Measurements from ENCODE around the gene PPP1R3C. TPM values are rescaled to one million over a fixed set of nuclear protein-coding genes. Genes with fewer than 3 reads are reported as not detected.

The PPP1R3C gene
- polyA plus RNA-seq (2013, experiment 1 of 2), result 3.3 TPM
- polyA plus RNA-seq (2013, experiment 2 of 2), result 3.4 TPM

GRCh38 chr10:91632671-91633550 is at the start of gene PPP1R3C:
Gene PPP1R3C, minus strand, starts transcription at chr10:91633071. Its CDS starts 102 bp downstream, at chr10:91632969.
- H3K9ac ChIP-seq (ENCODE audit: low read depth, low read length, poor library complexity), result peak within 1 kb of the TSS; percentile 60
- peaks cover 0 to 4% (median 0%) of the 10 kb centered on the region in 3 experiments for H3K27me3 ChIP-seq (ENCODE audit: control insufficient read depth in 3 of 3, insufficient read depth in 3 of 3, low read depth in 1 of 3, low read length in 3 of 3)
- H3K36me3 ChIP-seq (replicated peaks in 1 of 2; ENCODE audit: control insufficient read depth in 2 of 2, insufficient read depth in 2 of 2, low read length in 2 of 2), result no peaks in the 10 kb centered on the region
- no peak within 1 kb of the TSS for H2BK5ac ChIP-seq (ENCODE audit: low read length)
- peaks cover 0 to 1% of the 10 kb centered on the region in 2 donors for H3K9me3 ChIP-seq (replicated peaks in 1 of 2; ENCODE audit: control insufficient read depth in 2 of 2, insufficient read depth in 1 of 2, low read depth in 1 of 2, low read length in 2 of 2)
- H2BK15ac ChIP-seq (ENCODE audit: low read length), result peak within 1 kb of the TSS; percentile 82
- no peak within 1 kb of the TSS for H3K23ac ChIP-seq (ENCODE audit: low read depth, low read length, poor library complexity)
- no peak within 1 kb of the TSS for H3K4ac ChIP-seq (ENCODE audit: low read length)
- H3K18ac ChIP-seq (ENCODE audit: low read length), result peak within 1 kb of the TSS; percentile 94
- H2BK120ac ChIP-seq (ENCODE audit: low read depth, low read length), result no peak within 1 kb of the TSS
- H2BK12ac ChIP-seq (ENCODE audit: low read length), result no peak within 1 kb of the TSS
- H3K4me3 ChIP-seq (ENCODE audit: low read length in 2 of 2), result peak within 1 kb of the TSS; percentile 50 to 75
- H2AK5ac ChIP-seq (ENCODE audit: low read depth, low read length), result no peak within 1 kb of the TSS
- H3K4me2 ChIP-seq (ENCODE audit: insufficient read depth, low read length, poor library complexity, severe bottlenecking), result peak within 1 kb of the TSS; percentile 79
- WGBS, 2 donors (ENCODE audit: extremely low coverage in 2 of 2, insufficient read length in 2 of 2, insufficient replicate concordance in 1 of 2), result no CpG with 5 or more reads among the region's 61 CpGs
- H4K91ac ChIP-seq (ENCODE audit: low read depth, low read length, poor library complexity), result no peak within 1 kb of the TSS
- DNase-seq (ENCODE audit: low spot score), result peak; percentile 71
- H3K27ac ChIP-seq (replicated peaks; ENCODE audit: low read length), result no peak within 1 kb of the TSS
- peak within 1 kb of the TSS; percentile 97 for H4K8ac ChIP-seq (ENCODE audit: low read depth, low read length)
- H2AFZ ChIP-seq (ENCODE audit: low read length), result peak within 1 kb of the TSS; percentile 86
- peaks cover 0 to 2% of the 10 kb centered on the region in 2 donors for H3K4me1 ChIP-seq (ENCODE audit: control insufficient read depth in 2 of 2, insufficient read depth in 1 of 2, low read depth in 1 of 2, low read length in 2 of 2)
- H3K79me1 ChIP-seq (ENCODE audit: low read depth, low read length), result no peaks in the 10 kb centered on the region
- H3K14ac ChIP-seq (ENCODE audit: low read length), result peak within 1 kb of the TSS; percentile 91

DNA sequence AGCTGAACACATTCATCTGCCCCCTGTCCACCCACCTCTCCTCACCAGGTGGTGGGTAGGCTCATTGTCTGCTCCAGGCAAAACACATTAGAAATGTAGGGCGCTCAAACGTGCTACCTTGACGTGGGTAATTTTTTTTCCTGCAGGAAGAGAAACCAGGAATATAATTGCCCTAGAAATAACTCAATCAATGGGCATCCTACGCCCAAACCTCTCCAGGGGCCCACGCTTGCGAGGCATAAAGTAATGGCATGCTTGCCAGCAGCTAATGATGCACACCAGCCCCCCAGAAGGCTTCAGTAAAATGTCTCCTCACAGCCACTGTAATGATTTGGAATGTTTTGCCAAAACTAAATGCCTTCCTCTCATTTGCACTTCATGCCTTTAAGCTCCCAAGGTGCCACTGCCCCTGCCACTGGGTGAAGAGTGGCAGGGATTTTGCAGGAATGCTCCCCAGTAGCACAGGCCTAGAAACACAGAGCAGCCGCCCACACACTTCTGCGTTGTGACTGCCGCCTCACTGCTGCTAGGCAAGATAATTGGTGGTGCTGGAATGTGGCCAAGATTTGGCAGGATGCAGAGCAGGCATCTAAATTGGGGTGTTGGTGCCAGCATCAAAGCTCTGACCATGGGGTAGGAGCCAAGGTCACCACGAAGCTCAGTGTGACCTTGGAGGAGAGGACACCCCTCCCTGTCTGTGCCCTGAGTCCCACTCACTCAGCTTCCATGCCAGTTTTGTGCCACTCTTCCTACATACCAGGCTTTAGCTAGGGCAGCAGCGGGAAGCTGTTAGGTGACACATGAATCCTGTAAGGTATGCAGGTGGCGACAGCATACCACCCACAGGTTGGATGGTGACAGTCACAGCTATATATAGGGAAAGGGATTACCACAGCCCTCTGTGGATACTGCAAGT is 48.7 kb upstream of the PPP1R3C start:
- WGBS, 2 donors (ENCODE audit: extremely low coverage in 2 of 2, insufficient read length in 2 of 2, insufficient replicate concordance in 1 of 2), result no CpG with 5 or more reads among the region's 12 CpGs
- Histone ChIP-seq H2BK12ac (ENCODE audit: low read length) (peak overlapping the region; percentile 5), H4K91ac (ENCODE audit: low read depth, low read length, poor library complexity) (no peak overlapping the region)

GRCh38 chr10:91680487-91680886 is 47.6 kb upstream of the PPP1R3C start:
- Histone ChIP-seq H4K91ac (ENCODE audit: low read depth, low read length, poor library complexity) (no peak overlapping the region), H3K4ac (ENCODE audit: low read length) (no peak overlapping the region), H3K18ac (ENCODE audit: low read length) (no peak overlapping the region), H3K23ac (ENCODE audit: low read depth, low read length, poor library complexity) (no peak overlapping the region), H4K8ac (ENCODE audit: low read depth, low read length) (no peak overlapping the region), H2BK12ac (ENCODE audit: low read length) (no peak overlapping the region), H3K4me1 (ENCODE audit: control insufficient read depth in 2 of 2, insufficient read depth in 1 of 2, low read depth in 1 of 2, low read length in 2 of 2) (peaks cover 0 to 12% of the 10 kb centered on the region in 2 donors), H3K14ac (ENCODE audit: low read length) (no peak overlapping the region), H3K27ac (replicated peaks; ENCODE audit: low read length) (no peak overlapping the region), H3K4me3 (ENCODE audit: low read length in 2 of 2) (no peak overlapping the region), H2AK5ac (ENCODE audit: low read depth, low read length) (no peak overlapping the region), H3K4me2 (ENCODE audit: insufficient read depth, low read length, poor library complexity, severe bottlenecking) (no peak overlapping the region), H2BK15ac (ENCODE audit: low read length) (no peak overlapping the region), H3K79me1 (ENCODE audit: low read depth, low read length) (no peaks in the 10 kb centered on the region), H2BK5ac (ENCODE audit: low read length) (no peak overlapping the region), H3K9me3 (replicated peaks in 1 of 2; ENCODE audit: control insufficient read depth in 2 of 2, insufficient read depth in 1 of 2, low read depth in 1 of 2, low read length in 2 of 2) (no peaks in the 10 kb centered on the region), H3K9ac (ENCODE audit: low read depth, low read length, poor library complexity) (no peak overlapping the region), H2AFZ (ENCODE audit: low read length) (no peak overlapping the region), H3K27me3 (ENCODE audit: control insufficient read depth in 3 of 3, insufficient read depth in 3 of 3, low read depth in 1 of 3, low read length in 3 of 3) (no peaks in the 10 kb centered on the region), H2BK120ac (ENCODE audit: low read depth, low read length) (no peak overlapping the region), H3K36me3 (replicated peaks in 1 of 2; ENCODE audit: control insufficient read depth in 2 of 2, insufficient read depth in 2 of 2, low read length in 2 of 2) (no peaks in the 10 kb centered on the region)
- WGBS, 2 donors (ENCODE audit: extremely low coverage in 2 of 2, insufficient read length in 2 of 2, insufficient replicate concordance in 1 of 2), result no CpG with 5 or more reads among the region's 3 CpGs
- DNase-seq (ENCODE audit: low spot score), result no peak

More for the DNA sequence above, 48.7 kb upstream of the PPP1R3C start:
- H2BK5ac ChIP-seq (ENCODE audit: low read length), result no peak overlapping the region
- peaks cover 0 to 12% of the 10 kb centered on the region in 2 donors for H3K4me1 ChIP-seq (ENCODE audit: control insufficient read depth in 2 of 2, insufficient read depth in 1 of 2, low read depth in 1 of 2, low read length in 2 of 2)
- H3K9me3 ChIP-seq (replicated peaks in 1 of 2; ENCODE audit: control insufficient read depth in 2 of 2, insufficient read depth in 1 of 2, low read depth in 1 of 2, low read length in 2 of 2), result no peaks in the 10 kb centered on the region
- H3K9ac ChIP-seq (ENCODE audit: low read depth, low read length, poor library complexity), result no peak overlapping the region
- H2AK5ac ChIP-seq (ENCODE audit: low read depth, low read length), result no peak overlapping the region
- H3K4ac ChIP-seq (ENCODE audit: low read length), result no peak overlapping the region
- no peak overlapping the region for H2AFZ ChIP-seq (ENCODE audit: low read length)
- no peak overlapping the region for H3K18ac ChIP-seq (ENCODE audit: low read length)
- no peak overlapping the region for H3K4me2 ChIP-seq (ENCODE audit: insufficient read depth, low read length, poor library complexity, severe bottlenecking)
- H2BK120ac ChIP-seq (ENCODE audit: low read depth, low read length), result no peak overlapping the region
- no peak overlapping the region for H3K4me3 ChIP-seq (ENCODE audit: low read length in 2 of 2)
- H3K23ac ChIP-seq (ENCODE audit: low read depth, low read length, poor library complexity), result no peak overlapping the region
- no peak for DNase-seq (ENCODE audit: low spot score)
- no peaks in the 10 kb centered on the region for H3K36me3 ChIP-seq (replicated peaks in 1 of 2; ENCODE audit: control insufficient read depth in 2 of 2, insufficient read depth in 2 of 2, low read length in 2 of 2)
- no peaks in the 10 kb centered on the region for H3K79me1 ChIP-seq (ENCODE audit: low read depth, low read length)
- no peak overlapping the region for H3K27ac ChIP-seq (replicated peaks; ENCODE audit: low read length)
- H3K27me3 ChIP-seq (ENCODE audit: control insufficient read depth in 3 of 3, insufficient read depth in 3 of 3, low read depth in 1 of 3, low read length in 3 of 3), result no peaks in the 10 kb centered on the region
- no peak overlapping the region for H2BK15ac ChIP-seq (ENCODE audit: low read length)
- no peak overlapping the region for H4K8ac ChIP-seq (ENCODE audit: low read depth, low read length)
- peak overlapping the region; percentile 59 for H3K14ac ChIP-seq (ENCODE audit: low read length)
